H1 (cell line): ENCODE results near the gene NANOS2.

Experiments
- CBX8 ChIP-seq: fragments of 300-800, 300-1000 bp; sonication (generic); IDR thresholded peaks from 2 replicates; pipeline ENCODE4 v1.7.1; 2016; ENCODE audit warnings: low read depth, low read length, borderline replicate concordance
- CREB1 ChIP-seq: IDR thresholded peaks from 2 replicates; pipeline ENCODE4 v1.6.1; 2012; ENCODE audit warnings: inconsistent platforms
- EP300 ChIP-seq, 2 experiments: IDR thresholded peaks; 1 replicate in 1 of 2; 2 replicates in 1 of 2; pipeline ENCODE4 v1.6.1; 2011 to 2012; ENCODE audit warnings: low read depth in 2 of 2, low read length in 2 of 2, mild to moderate bottlenecking in 2 of 2, borderline replicate concordance in 1 of 2, inconsistent platforms in 1 of 2, moderate library complexity in 1 of 2
- MAFK ChIP-seq: IDR thresholded peaks from 2 replicates; pipeline ENCODE4 v1.6.1; 2012; ENCODE audit warnings: low read depth, mild to moderate bottlenecking, improper control_type of control experiment, low read length
- POLR2AphosphoS5 ChIP-seq: IDR thresholded peaks from 2 replicates; pipeline ENCODE4 v1.6.1; 2011; ENCODE audit warnings: low read depth, low read length
- SIX5 ChIP-seq: IDR thresholded peaks from 2 replicates; pipeline ENCODE4 v1.6.1; 2011; ENCODE audit warnings: mild to moderate bottlenecking, low read depth, low read length
- TF ChIP-seq, protein P1 (sequence below), 3 experiments: IDR thresholded peaks; 1 replicate in 2 of 3; 2 replicates in 1 of 3; pipeline versions ENCODE4 v1.5.1 to v1.6.1; 2011; ENCODE audit warnings: low read length in 3 of 3, mild to moderate bottlenecking in 3 of 3, inconsistent platforms in 2 of 3, low read depth in 1 of 3, moderate library complexity in 1 of 3; ENCODE audit not compliant: insufficient read depth in 1 of 3; ENCODE audit errors: control extremely low read depth in 1 of 3

DNA sequence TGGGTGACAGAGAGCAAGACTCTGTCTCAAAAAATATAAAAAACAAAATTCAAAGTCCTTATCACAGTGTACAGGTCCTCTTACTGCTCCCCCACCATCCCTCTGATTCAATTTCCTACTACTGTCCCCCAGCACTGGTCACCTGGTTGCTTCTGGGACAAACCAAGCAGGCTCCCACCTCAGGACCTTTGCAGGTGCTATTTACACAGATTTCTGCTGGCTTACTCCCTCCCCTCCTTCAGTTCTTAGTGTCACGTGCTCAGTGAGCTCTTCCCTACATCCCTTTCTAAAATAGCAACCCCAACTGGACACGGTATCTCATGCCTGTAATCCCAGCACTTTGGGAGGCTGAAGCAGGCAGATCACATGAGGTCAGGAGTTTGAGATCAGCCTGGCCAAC is 34.6 kb downstream of the NANOS2 start:
- TF ChIP-seq, protein P1, sequence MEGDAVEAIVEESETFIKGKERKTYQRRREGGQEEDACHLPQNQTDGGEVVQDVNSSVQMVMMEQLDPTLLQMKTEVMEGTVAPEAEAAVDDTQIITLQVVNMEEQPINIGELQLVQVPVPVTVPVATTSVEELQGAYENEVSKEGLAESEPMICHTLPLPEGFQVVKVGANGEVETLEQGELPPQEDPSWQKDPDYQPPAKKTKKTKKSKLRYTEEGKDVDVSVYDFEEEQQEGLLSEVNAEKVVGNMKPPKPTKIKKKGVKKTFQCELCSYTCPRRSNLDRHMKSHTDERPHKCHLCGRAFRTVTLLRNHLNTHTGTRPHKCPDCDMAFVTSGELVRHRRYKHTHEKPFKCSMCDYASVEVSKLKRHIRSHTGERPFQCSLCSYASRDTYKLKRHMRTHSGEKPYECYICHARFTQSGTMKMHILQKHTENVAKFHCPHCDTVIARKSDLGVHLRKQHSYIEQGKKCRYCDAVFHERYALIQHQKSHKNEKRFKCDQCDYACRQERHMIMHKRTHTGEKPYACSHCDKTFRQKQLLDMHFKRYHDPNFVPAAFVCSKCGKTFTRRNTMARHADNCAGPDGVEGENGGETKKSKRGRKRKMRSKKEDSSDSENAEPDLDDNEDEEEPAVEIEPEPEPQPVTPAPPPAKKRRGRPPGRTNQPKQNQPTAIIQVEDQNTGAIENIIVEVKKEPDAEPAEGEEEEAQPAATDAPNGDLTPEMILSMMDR (IDR thresholded peaks at IDR 0.05; ENCODE audit: control extremely low read depth in 1 of 3, insufficient read depth in 1 of 3, low read depth in 1 of 3, low read length in 3 of 3): no peak
- TF ChIP-seq SIX5 (no peak), POLR2AphosphoS5 (no peak), CREB1 (no peak), MAFK (no peak), CBX8 (no peak), EP300 (IDR thresholded peaks at IDR 0.05; ENCODE audit: borderline replicate concordance in 1 of 2, low read depth in 2 of 2, low read length in 2 of 2) (no peak)
